GM06990 (cell line): ENCODE results near the gene NTM.

Source experiments
- DNase-seq: peaks from one replicate; pipeline ENCODE4 v3.0.0-alpha.2; 2011; ENCODE audit not compliant: insufficient read length; ENCODE audit errors: extremely low read depth
- H3K27me3 ChIP-seq: replicated peaks from 2 replicates; pipeline ENCODE4 v1.6.0; 2011; ENCODE audit warnings: low read length; ENCODE audit not compliant: control insufficient read depth, insufficient read depth
- H3K36me3 ChIP-seq: 2 replicates; pipeline ENCODE4 v1.5.1; 2011; ENCODE audit warnings: low read length; ENCODE audit not compliant: control insufficient read depth, insufficient read depth
- H3K4me3 ChIP-seq: replicated peaks from 2 replicates; pipeline ENCODE4 v1.5.1; 2011; ENCODE audit warnings: low read depth, mild to moderate bottlenecking, control low read depth, low read length
- TF ChIP-seq, protein P1 (sequence below): IDR thresholded peaks from 2 replicates; pipeline ENCODE4 v1.5.1; 2011; ENCODE audit warnings: low read length, control low read depth, mild to moderate bottlenecking, inconsistent platforms; ENCODE audit not compliant: insufficient read depth, poor library complexity, severe bottlenecking

The NTM gene

DNA sequence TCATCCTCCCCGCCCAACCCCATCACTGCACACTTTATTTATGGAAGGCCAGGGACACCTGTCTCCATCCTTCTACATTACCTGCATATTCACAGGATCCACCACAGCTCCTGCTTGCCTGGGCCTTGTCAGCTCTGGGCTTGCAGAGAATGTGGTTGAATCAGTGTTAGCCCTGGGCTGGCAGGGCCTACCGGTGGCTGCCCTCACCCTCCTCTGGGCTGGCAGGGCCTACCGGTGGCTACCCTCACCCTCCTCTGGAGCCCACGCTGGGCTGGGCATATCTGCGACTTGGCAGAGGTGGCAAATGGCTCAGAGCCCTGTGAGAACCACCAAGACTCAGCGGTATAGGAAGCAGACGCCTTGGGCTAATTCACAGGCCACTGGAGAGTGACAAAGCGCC lies 300.9 kb downstream of the NTM start:
- H3K4me3 ChIP-seq = no peak overlapping the region
- TF ChIP-seq, protein P1, sequence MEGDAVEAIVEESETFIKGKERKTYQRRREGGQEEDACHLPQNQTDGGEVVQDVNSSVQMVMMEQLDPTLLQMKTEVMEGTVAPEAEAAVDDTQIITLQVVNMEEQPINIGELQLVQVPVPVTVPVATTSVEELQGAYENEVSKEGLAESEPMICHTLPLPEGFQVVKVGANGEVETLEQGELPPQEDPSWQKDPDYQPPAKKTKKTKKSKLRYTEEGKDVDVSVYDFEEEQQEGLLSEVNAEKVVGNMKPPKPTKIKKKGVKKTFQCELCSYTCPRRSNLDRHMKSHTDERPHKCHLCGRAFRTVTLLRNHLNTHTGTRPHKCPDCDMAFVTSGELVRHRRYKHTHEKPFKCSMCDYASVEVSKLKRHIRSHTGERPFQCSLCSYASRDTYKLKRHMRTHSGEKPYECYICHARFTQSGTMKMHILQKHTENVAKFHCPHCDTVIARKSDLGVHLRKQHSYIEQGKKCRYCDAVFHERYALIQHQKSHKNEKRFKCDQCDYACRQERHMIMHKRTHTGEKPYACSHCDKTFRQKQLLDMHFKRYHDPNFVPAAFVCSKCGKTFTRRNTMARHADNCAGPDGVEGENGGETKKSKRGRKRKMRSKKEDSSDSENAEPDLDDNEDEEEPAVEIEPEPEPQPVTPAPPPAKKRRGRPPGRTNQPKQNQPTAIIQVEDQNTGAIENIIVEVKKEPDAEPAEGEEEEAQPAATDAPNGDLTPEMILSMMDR = no peak
- H3K27me3 ChIP-seq = peaks cover 2% of the 10 kb centered on the region; the same call in 1 of the 2 replicates
- no peaks in the 10 kb centered on the region for H3K36me3 ChIP-seq
- no peak for DNase-seq

DNA sequence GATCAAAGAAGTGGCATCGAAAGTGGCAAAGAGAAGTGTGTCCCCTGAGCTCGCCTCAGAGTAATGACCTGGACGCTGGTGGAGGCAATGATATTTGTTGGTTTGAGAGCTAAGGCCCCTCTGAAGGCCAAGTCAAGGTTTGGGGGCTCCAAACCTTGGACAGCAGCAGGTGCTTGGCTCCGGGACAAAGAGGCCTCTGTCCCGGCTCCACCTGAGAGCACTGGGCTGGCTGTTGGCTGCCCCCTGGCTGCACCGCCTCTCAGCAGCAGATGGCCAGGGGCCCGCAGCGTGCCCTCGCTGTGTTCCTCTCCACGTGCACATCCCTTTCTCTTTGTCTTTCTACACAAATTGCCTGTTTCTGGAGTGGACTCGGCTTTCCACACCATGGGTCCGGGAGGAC lies 301.3 kb downstream of the NTM start:
- TF ChIP-seq, protein P1 = no peak
- DNase-seq = no peak
- Histone ChIP-seq H3K27me3 (peaks cover 2% of the 10 kb centered on the region; the same call in 1 of the 2 replicates), H3K36me3 (no peaks in the 10 kb centered on the region), H3K4me3 (no peak overlapping the region)

DNA sequence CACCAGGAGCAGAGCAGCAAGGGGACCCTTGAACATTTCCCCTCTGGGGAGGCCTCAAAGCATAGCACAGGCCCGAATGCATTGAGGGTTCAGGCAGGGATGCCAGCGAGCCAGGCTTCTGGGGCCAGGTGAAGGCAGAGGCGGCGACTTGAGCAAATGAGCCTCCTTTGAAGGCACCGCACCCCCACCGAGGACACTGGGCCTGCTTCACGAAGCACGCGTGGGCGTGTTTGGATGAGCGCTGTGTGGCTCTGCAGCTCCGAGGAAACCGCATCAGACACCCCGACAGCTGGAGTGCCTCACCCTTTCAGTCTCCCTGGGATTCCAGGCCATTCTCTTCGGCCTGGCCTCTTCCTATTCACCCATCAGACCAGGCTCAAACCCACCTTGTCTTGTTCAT lies 301.8 kb downstream of the NTM start:
- no peak overlapping the region for H3K4me3 ChIP-seq
- TF ChIP-seq, protein P1 = no peak
- peaks cover 2% of the 10 kb centered on the region; the same call in 1 of the 2 replicates for H3K27me3 ChIP-seq
- no peaks in the 10 kb centered on the region for H3K36me3 ChIP-seq
- DNase-seq = no peak

DNA sequence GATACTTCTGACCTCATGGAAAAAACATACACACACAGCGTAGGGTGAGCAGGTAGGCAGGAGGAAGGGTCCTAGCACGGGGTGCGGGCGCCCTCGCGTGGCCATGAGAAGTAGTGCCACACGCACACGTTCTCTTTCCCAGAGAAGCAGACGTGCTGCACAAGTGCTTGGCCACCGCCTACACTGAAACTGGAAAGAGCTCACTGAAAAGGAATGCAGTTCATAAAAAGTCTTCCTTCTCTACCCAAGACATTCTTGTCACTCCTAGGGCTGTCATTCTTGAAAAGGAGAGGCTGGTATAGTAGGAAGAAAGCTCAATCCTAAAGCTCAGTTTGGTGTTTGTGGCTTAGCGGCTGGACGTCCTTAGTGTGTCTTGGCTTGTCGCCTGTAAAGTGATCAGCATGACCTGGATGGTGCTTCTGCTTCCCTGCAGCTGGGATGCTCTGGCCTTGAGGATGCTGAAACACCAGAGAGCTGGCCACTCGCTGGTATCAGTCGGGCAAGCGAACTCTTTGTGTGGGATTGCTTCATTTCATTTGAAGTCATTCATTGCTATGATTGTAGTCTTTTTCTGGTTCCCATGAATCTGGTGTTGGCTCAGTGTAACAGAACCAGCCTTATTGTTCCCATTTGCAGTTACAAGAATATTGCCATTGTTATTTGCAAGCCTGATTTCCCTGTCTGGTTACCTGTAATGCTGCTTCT lies 303.8 kb downstream of the NTM start:
- H3K4me3 ChIP-seq = no peak overlapping the region
- H3K27me3 ChIP-seq = peaks cover 2% of the 10 kb centered on the region; the same call in 1 of the 2 replicates
- no peaks in the 10 kb centered on the region for H3K36me3 ChIP-seq
- TF ChIP-seq, protein P1 = peak; percentile 96
- peak; percentile 52 for DNase-seq

DNA sequence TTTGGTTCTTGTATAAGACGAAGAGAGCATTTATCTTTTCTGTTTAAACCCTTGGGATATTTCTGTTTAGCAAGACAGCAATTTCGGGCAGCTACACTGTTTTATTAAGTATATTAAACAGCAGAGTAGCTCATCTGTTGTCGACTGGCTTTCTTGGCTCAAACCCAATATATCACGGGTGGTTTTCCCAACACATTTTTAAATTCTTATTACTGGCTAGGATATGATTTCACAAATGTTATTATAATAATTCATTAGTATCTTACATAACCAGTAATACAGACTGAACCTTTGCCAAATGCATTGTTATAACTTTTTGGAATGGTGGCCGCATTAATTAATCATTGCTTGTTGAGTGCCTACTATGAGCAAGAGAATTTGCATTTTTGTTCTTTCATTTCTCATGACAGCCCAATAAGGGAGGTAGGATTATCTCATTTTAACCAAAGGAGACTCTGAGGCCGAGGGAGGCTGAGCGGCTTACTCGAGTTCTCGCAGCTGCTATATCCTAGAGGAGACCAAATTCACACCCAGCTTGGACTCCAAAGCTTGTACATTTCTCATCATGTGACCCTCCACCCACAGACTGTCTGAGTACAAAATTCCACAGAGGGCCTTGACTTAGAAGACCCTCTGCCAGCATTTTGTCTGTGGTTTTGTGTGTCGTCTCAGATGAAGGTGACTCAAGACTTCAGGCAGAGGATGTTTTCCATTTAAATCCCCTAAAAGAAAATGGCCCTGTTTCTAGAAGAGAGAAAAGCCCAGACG lies 304.9 kb downstream of the NTM start:
- no peak for DNase-seq
- peaks cover 2% of the 10 kb centered on the region; the same call in 1 of the 2 replicates for H3K27me3 ChIP-seq
- no peak overlapping the region for H3K4me3 ChIP-seq
- TF ChIP-seq, protein P1 = no peak
- no peaks in the 10 kb centered on the region for H3K36me3 ChIP-seq
